GM23248 (cell line): ENCODE measurements around the gene OPHN1.

ENCODE experiments used
- EZH2 ChIP-seq: fragments of 200-600 bp; sonication (generic); IDR thresholded peaks from 2 replicates; pipeline ENCODE4 v1.6.1; 2018; ENCODE audit warnings: antibody characterized with exemption, mild to moderate bottlenecking; ENCODE audit not compliant: insufficient read depth, poor library complexity, severe bottlenecking
- EZH2phosphoT487 ChIP-seq: fragments of 200-600 bp; sonication (generic); IDR thresholded peaks from 2 replicates; pipeline ENCODE4 v1.6.1; 2018; ENCODE audit warnings: antibody characterized with exemption, moderate library complexity, mild to moderate bottlenecking, low read depth; ENCODE audit not compliant: insufficient read depth

DNA sequence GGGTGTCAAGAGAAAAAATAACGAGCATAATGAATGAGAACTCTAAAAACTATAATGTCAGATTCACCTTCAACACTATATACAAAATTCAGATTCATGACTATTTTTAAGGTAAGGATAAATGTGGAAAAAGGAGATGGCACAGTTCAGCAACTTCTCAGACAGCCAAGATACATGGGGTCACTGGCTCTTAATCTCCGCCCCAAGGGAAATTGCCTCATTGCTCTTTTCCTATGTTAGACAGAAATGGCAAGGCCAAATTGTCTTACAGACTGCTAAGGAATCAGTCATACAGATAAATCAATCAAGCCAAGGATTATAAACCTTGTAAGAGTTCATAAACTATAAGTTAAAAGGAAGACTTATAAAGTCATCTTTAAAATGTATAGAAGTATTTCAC is 183.4 kb downstream of the OPHN1 start:
- TF ChIP-seq EZH2, result no peak
- TF ChIP-seq EZH2phosphoT487, result no peak
